GM10248 (cell line): ENCODE data around the gene SLFN14.
"Not testable (repeated sequence)": the region's sequence is repeated elsewhere in the genome, so short reads cannot be mapped to it uniquely, and the experiment has no call there.

Experiments used
- CTCF ChIA-PET: fragments of 300-600 bp; sonication (Branson Sonifier 250); formaldehyde crosslinking; extraction: SDS; loops from one replicate; lab custom pipeline; 2021; ENCODE audit warnings: antibody characterized with exemption; lab: Yijun Ruan, JAX
- POLR2A ChIA-PET: fragments of 350-650 bp; sonication (Branson Sonifier 250); formaldehyde crosslinking; extraction: SDS; loops from one replicate; lab custom pipeline; 2020; ENCODE audit warnings: antibody characterized with exemption; lab: Yijun Ruan, JAX
- DNase-seq: peaks from one replicate; pipeline ENCODE4 v3.0.0; 2012; ENCODE audit errors: extremely low spot score
- CTCF ChIP-seq: IDR thresholded peaks from 2 replicates; pipeline ENCODE4 v1.5.1; 2012; ENCODE audit warnings: mild to moderate bottlenecking, low read depth; ENCODE audit errors: extremely low read depth, missing control alignments, control extremely low read depth

SLFN14 gene

GRCh38 chr17:35568561-35568960 lies 7.9 kb upstream of the SLFN14 start:
- peak; percentile 26 for DNase-seq
- ChIA-PET POLR2A (interaction anchor here (1.0 kb wide), 1 partner anchor 10 kb away, joined by 3 read pairs; the partner anchor contains the start of gene PEX12), CTCF (interaction anchor here (0.8 to 1.0 kb wide), 3 partner anchors 8 to 45 kb away, joined by 3 read pairs; partner anchors contain the start of gene SLFN14)
- TF ChIP-seq CTCF, result no peak

GRCh38 chr17:35566968-35567367 lies 6.3 kb upstream of the SLFN14 start:
- CTCF ChIA-PET, result interaction anchor here (1.4 to 2.7 kb wide), 2 partner anchors 11 to 13 kb away, joined by 3 to 8 read pairs; partner anchors contain the start of gene PEX12
- DNase-seq, result no peak
- no peak for TF ChIP-seq CTCF
- POLR2A ChIA-PET, result interaction anchor here (0.6 to 1.1 kb wide), 3 partner anchors 19 to 34 kb away, joined by 4 to 5 read pairs (median 4); no protein-coding TSS in a partner anchor

- CTCF ChIA-PET, result interaction anchor here (1.7 to 3.1 kb wide), 3 partner anchors 11 to 250 kb away, joined by 4 to 10 read pairs (median 4); no protein-coding TSS in a partner anchor
- DNase-seq, POLR2A ChIA-PET: not testable (repeated sequence)
Measured at GRCh38 chr17:35563181-35563580, 2.6 kb upstream of the SLFN14 start.

- ChIA-PET POLR2A (no interaction called here), CTCF (interaction anchor here (1.0 to 1.9 kb wide), 4 partner anchors 9 to 23 kb away, joined by 3 to 4 read pairs (median 4); partner anchors contain the start of gene SLFN12L)
Measured at GRCh38 chr17:35559495-35560210, 966 bp downstream of the SLFN14 start.

DNA sequence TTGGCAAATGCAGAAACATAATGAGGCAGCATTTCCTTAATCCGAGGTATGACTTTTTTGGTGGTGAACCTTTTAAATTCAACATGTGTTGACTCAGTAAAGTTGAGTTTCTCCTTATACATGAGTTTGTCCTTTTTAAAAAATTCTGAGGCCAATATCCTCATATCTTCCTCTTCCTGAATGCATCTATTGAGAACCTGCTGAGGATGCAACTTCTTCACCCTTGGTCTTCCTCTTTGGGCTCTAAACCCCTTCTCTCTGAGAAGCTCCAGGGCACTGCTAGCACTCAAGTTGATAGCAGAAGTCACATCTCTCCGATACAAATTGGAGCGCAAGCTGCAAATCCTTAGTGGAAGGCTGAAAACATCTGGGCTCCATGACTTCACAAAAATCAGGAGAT lies 3.3 kb downstream of the SLFN14 start:
- no peak for DNase-seq
- TF ChIP-seq CTCF, result no peak
- ChIA-PET POLR2A (no interaction called here), CTCF (interaction anchor here (0.9 to 1.6 kb wide), 4 partner anchors 21 to 190 kb away, joined by 3 to 4 read pairs (median 4); partner anchors contain the start of gene PEX12)

More at GRCh38 chr17:35559495-35560210, 966 bp downstream of the SLFN14 start:
- DNase-seq, result no peak
- no peak for TF ChIP-seq CTCF

- peak; percentile 36 for TF ChIP-seq CTCF
- DNase-seq, result no peak
- POLR2A ChIA-PET, result no interaction called here
- CTCF ChIA-PET, result interaction anchor here (1.2 to 4.2 kb wide), 4 partner anchors 11 to 414 kb away, joined by 3 to 20 read pairs (median 4); partner anchors contain the start of gene NLE1
Measured at GRCh38 chr17:35555691-35556090, 4.9 kb downstream of the SLFN14 start.
